Thyroid gland (tissue), 4 donors: ENCODE data around the gene KCNJ12.

ENCODE experiments used
- POLR2A ChIP-seq, 2 donors: fragments of 450-650 bp; IDR thresholded peaks; one replicate each; pipeline ENCODE4 v1.6.1; 2017; ENCODE audit warnings: antibody characterized with exemption in 2 of 2, mild to moderate bottlenecking in 2 of 2, moderate library complexity in 1 of 2
- TF ChIP-seq, protein P1 (sequence below), 6 experiments: fragments of 200-600 bp in 3 of 6; fragments of 450-650 bp in 3 of 6; sonication (generic) in 3 of 6; IDR thresholded peaks; one replicate each; pipeline ENCODE4 v1.5.1; 2016 to 2019; ENCODE audit warnings: antibody characterized with exemption in 6 of 6, mild to moderate bottlenecking in 2 of 6, inconsistent platforms in 1 of 6, moderate library complexity in 1 of 6

DNA sequence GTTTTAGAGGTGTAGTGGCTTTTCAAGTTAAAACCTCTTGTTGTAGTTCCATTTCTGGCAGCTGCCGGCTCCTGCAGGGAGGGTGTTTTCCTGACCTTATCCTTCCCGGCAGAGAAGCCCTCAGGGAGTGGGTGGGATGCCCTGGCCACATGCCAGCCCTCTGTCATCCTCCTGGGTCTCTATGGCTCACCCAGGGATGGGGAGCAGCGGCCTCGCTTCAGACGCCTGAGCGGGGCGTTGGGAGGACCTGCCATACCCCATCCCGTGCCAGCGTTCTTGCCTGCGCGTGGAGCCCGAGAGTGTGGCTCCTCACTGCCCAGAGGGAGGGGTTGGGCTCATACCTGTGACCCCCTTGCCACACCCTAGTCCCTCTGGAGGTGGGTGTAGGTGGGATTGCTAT, 11.9 kb downstream of the KCNJ12 start:
- TF ChIP-seq, protein P1, sequence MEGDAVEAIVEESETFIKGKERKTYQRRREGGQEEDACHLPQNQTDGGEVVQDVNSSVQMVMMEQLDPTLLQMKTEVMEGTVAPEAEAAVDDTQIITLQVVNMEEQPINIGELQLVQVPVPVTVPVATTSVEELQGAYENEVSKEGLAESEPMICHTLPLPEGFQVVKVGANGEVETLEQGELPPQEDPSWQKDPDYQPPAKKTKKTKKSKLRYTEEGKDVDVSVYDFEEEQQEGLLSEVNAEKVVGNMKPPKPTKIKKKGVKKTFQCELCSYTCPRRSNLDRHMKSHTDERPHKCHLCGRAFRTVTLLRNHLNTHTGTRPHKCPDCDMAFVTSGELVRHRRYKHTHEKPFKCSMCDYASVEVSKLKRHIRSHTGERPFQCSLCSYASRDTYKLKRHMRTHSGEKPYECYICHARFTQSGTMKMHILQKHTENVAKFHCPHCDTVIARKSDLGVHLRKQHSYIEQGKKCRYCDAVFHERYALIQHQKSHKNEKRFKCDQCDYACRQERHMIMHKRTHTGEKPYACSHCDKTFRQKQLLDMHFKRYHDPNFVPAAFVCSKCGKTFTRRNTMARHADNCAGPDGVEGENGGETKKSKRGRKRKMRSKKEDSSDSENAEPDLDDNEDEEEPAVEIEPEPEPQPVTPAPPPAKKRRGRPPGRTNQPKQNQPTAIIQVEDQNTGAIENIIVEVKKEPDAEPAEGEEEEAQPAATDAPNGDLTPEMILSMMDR (IDR thresholded peaks at IDR 0.05) = no peak
- TF ChIP-seq POLR2A (IDR thresholded peaks at IDR 0.05) = no peak
